Measurements from ENCODE around the gene TSPO2.
"Not testable (repeated sequence)": the region's sequence is repeated elsewhere in the genome, so short reads cannot be mapped to it uniquely, and the experiment has no call there.

Gene TSPO2

DNA sequence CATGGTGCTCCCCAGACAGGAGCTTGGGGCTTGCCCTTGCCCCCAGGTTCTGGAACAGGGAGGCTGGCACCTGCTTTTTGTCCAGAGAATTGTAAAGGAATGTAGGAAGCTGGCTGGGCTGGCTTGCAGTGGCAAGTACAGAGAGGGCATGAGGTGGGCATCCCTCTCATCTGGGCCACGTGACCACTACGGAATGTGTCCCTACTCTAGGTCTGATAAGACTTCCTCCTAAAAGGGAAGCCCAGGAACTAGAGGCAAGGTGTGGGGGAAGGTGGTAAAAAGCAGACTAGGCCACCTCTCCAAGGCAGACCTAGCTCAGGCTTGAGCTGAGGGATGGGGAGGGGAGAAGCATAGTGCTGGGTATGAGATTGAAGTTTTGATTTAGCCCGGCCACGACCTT, 42.0 kb upstream of the TSPO2 start:
- DNase-seq (ENCODE audit: low read depth): no peak
- TF ChIP-seq, protein P1, sequence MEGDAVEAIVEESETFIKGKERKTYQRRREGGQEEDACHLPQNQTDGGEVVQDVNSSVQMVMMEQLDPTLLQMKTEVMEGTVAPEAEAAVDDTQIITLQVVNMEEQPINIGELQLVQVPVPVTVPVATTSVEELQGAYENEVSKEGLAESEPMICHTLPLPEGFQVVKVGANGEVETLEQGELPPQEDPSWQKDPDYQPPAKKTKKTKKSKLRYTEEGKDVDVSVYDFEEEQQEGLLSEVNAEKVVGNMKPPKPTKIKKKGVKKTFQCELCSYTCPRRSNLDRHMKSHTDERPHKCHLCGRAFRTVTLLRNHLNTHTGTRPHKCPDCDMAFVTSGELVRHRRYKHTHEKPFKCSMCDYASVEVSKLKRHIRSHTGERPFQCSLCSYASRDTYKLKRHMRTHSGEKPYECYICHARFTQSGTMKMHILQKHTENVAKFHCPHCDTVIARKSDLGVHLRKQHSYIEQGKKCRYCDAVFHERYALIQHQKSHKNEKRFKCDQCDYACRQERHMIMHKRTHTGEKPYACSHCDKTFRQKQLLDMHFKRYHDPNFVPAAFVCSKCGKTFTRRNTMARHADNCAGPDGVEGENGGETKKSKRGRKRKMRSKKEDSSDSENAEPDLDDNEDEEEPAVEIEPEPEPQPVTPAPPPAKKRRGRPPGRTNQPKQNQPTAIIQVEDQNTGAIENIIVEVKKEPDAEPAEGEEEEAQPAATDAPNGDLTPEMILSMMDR (conservative IDR thresholded peaks at IDR 0.05; ENCODE audit: low read length): no peak
- no peak overlapping the region for H3K4me3 ChIP-seq (ENCODE audit: low read length)

DNA sequence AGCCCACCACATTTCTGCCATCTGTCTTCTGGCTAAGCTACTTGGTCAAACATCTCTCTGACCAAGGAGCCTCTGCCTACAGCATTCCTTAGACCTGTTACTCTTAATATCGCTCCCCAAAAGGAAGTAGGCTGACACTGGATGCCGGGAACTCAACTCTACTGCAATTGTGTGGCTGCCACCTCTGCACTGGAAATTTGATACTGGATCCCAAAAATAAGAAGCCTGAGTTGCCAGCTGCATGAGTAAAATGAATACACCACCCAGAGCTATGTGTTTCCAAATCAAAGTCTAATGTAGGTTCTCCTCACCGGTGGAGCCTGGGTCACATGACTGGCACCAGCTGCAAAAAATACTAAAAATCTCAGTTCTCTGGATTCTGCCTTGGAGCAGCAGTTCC, 40.1 kb upstream of the TSPO2 start:
- no peak overlapping the region for H3K4me3 ChIP-seq (ENCODE audit: low read length)
- DNase-seq (ENCODE audit: low read depth): no peak
- TF ChIP-seq, protein P1 (conservative IDR thresholded peaks at IDR 0.05; ENCODE audit: low read length): no peak

DNA sequence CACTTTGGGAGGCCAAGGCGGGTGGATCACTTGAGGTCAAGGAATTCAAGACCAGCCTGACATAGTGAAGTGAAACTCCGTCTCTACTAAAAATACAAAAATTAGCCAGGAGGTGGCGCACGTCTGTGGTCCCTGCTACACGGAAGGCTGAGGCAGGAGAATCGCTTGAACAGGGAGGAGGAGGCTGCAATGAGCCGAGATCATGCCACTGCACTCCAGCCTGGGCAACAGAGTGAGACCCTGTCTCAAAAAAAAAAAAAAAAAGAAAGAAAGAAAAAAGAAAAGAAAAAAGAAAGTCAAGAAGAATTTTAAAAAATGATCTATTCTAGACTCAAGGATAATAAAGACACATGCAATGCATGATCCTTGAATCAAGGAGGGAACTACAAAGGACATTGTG, 36.0 kb upstream of the TSPO2 start:
- H3K4me3 ChIP-seq (ENCODE audit: low read length): not testable (repeated sequence)
- TF ChIP-seq, protein P1 (conservative IDR thresholded peaks at IDR 0.05; ENCODE audit: low read length): peak; percentile 60
- peak; percentile 49 for DNase-seq (ENCODE audit: low read depth)

DNA sequence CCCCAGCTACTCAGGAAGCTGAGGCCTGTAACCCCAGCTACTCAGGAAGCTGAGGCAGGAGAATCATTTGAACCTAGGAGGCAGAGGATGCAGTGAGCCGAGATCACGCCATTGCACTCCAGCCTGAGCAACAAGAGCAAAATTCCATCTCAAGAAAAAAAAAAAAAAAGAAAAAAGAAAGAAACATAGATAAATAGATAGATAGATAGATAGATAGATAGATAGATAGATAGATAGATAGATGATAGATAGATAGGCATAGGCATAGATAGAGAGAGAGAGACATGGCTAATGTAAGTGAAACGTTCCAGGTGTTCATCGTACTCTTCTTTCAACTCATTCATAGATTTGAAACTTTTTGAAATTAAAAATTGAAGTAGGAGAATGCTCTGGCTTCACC, 35.3 kb upstream of the TSPO2 start:
- DNase-seq (ENCODE audit: low read depth); H3K4me3 ChIP-seq (ENCODE audit: low read length): not testable (repeated sequence)

DNA sequence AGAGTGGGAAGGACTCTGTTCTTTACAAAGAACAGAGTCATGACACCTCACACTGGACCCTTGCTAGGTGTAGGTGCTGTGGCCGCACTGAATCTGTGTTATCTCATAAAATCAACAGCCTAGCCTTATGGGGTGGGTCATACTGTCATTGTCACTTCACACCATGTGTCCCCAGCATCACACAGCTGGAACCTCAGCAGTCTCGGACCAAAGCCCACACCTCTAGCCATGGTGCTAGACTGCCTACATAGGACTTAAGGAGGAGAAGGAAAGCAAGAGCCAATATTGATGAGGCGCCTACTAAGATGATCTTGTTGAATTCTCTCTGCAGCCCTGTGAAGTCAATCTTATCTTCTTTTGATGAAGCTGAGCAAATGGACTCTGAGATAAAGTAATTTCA, 34.3 kb upstream of the TSPO2 start:
- TF ChIP-seq, protein P1 (conservative IDR thresholded peaks at IDR 0.05; ENCODE audit: low read length): no peak
- no peak for DNase-seq (ENCODE audit: low read depth)
- no peak overlapping the region for H3K4me3 ChIP-seq (ENCODE audit: low read length)

DNA sequence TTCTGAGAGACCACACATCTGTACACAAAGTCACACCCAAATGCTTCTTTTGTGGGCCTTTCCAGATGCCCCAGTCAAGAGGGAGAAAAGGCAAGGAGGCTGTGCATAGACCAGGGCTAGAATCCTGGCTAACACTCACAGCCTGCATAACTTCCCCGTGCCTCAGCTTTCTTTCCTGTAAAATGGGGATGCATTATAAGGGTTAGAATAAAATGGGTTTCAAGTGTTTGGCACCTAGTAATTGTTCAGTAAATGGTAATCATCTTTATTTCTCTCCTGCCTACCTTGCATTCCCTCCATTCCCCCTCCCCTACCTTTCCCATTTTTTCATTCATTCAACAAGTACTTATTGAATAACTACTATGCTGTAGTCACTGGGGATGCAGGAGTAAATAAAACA, 32.6 kb upstream of the TSPO2 start:
- TF ChIP-seq, protein P1 (conservative IDR thresholded peaks at IDR 0.05; ENCODE audit: low read length): no peak
- DNase-seq (ENCODE audit: low read depth): no peak

DNA sequence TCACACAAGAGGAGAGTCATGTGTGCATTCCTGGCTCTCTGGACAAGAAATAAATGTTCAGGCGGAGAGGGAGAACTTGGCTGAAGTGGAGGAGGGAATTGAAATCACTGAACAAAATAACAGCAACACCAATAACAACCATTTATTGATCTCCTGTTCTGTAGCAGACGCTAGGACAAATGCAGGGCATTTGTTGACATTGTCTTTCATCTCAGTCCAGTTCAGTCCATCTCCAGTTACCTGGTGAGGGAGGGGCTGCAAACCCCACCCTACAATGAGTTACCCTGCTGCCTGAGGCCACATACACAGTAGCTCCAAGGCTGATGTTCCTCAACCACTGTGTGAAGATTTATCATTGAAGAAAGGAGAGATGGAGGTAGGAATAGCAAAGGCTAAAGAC, 30.6 kb upstream of the TSPO2 start:
- TF ChIP-seq, protein P1 (conservative IDR thresholded peaks at IDR 0.05; ENCODE audit: low read length): no peak
- DNase-seq (ENCODE audit: low read depth): no peak
- no peak overlapping the region for H3K4me3 ChIP-seq (ENCODE audit: low read length)

More for the DNA sequence above, 32.6 kb upstream of the TSPO2 start:
- no peak overlapping the region for H3K4me3 ChIP-seq (ENCODE audit: low read length)

All from AG10803 (cell line).